Osteoblast (primary cell): ENCODE results near the gene ATP11A. TPM values are rescaled to one million over a fixed set of nuclear protein-coding genes. Genes with fewer than 3 reads are reported as not detected.

ENCODE experiments used
- DNase-seq: peaks from one replicate; pipeline ENCODE4 v3.0.0; 2011; ENCODE audit warnings: low spot score, mixed read lengths; ENCODE audit not compliant: insufficient read length; ENCODE audit errors: missing footprints
- H2AFZ ChIP-seq: 2 replicates; pipeline ENCODE4 v1.6.0; 2011; ENCODE audit warnings: mild to moderate bottlenecking, low read length
- H3K27ac ChIP-seq: 2 replicates; pipeline ENCODE4 v1.5.1; 2011; ENCODE audit warnings: mild to moderate bottlenecking, low read depth, low read length, moderate library complexity
- H3K27me3 ChIP-seq: 2 replicates; pipeline ENCODE4 v1.6.0; 2012; ENCODE audit warnings: mild to moderate bottlenecking, control low read depth, inconsistent platforms, low read length, moderate library complexity; ENCODE audit not compliant: insufficient read depth
- H3K36me3 ChIP-seq: 2 replicates; pipeline ENCODE4 v1.5.1; 2011; ENCODE audit warnings: mild to moderate bottlenecking, low read length, control low read depth, moderate library complexity; ENCODE audit not compliant: insufficient read depth
- H3K4me1 ChIP-seq: 2 replicates; pipeline ENCODE4 v1.5.1; 2011; ENCODE audit warnings: mild to moderate bottlenecking, low read length, control low read depth, moderate library complexity; ENCODE audit not compliant: insufficient read depth
- H3K4me2 ChIP-seq: 2 replicates; pipeline ENCODE4 v1.6.0; 2011; ENCODE audit warnings: mild to moderate bottlenecking, low read length; ENCODE audit not compliant: insufficient read depth
- H3K4me3 ChIP-seq: fragments of 200-600 bp; sonication (generic); 3 replicates; pipeline ENCODE4 v1.5.1; 2012; ENCODE audit warnings: mild to moderate bottlenecking, low read length, inconsistent platforms; ENCODE audit not compliant: insufficient read depth
- H3K79me2 ChIP-seq: 2 replicates; pipeline ENCODE4 v1.6.0; 2012; ENCODE audit warnings: mild to moderate bottlenecking, low read length, control low read depth, inconsistent platforms; ENCODE audit not compliant: insufficient read depth
- H3K9me3 ChIP-seq: 2 replicates; pipeline ENCODE4 v1.5.1; 2011; ENCODE audit warnings: low read depth, low read length, control low read depth
- H4K20me1 ChIP-seq: 2 replicates; pipeline ENCODE4 v1.6.0; 2012; ENCODE audit warnings: mild to moderate bottlenecking, low read length, control low read depth; ENCODE audit not compliant: insufficient read depth
- CTCF ChIP-seq: IDR thresholded peaks from 2 replicates; pipeline ENCODE4 v1.5.1; 2011; ENCODE audit warnings: mild to moderate bottlenecking, low read depth, low read length, moderate library complexity; ENCODE audit errors: extremely low read depth
- total RNA-seq: library from RNA; depleted of rRNA; stranded (reverse); fragments of >200 nt; gene quantifications from 2 replicates; pipeline ENCODE4 v1.2.3, GENCODE V29; 2012

The ATP11A gene
- total RNA-seq, 1 donor, result 7.6 TPM

- Histone ChIP-seq H4K20me1 (no peaks in the 10 kb centered on the region), H3K79me2 (no peaks in the 10 kb centered on the region), H3K4me2 (no peak overlapping the region), H3K9me3 (no peaks in the 10 kb centered on the region), H3K36me3 (no peaks in the 10 kb centered on the region), H2AFZ (no peak overlapping the region), H3K4me3 (no peak overlapping the region), H3K27ac (no peak overlapping the region), H3K27me3 (no peaks in the 10 kb centered on the region), H3K4me1 (no peaks in the 10 kb centered on the region)
- peak; percentile 68 for DNase-seq
- no peak for TF ChIP-seq CTCF
Observed at GRCh38 chr13:112837371-112838037, 147.7 kb downstream of the ATP11A start.

GRCh38 chr13:112838038-112838841 is 148.4 kb downstream of the ATP11A start:
- H3K79me2 ChIP-seq, result no peaks in the 10 kb centered on the region
- H3K4me2 ChIP-seq, result no peak overlapping the region
- peak; percentile 81 for DNase-seq
- H2AFZ ChIP-seq, result no peak overlapping the region
- no peak overlapping the region for H3K4me3 ChIP-seq
- H3K4me1 ChIP-seq, result no peaks in the 10 kb centered on the region
- no peaks in the 10 kb centered on the region for H3K36me3 ChIP-seq
- no peak for TF ChIP-seq CTCF
- no peaks in the 10 kb centered on the region for H4K20me1 ChIP-seq
- H3K27me3 ChIP-seq, result no peaks in the 10 kb centered on the region
- no peak overlapping the region for H3K27ac ChIP-seq
- no peaks in the 10 kb centered on the region for H3K9me3 ChIP-seq

- TF ChIP-seq CTCF, result no peak
- no peak overlapping the region for H3K4me3 ChIP-seq
- no peak for DNase-seq
Observed at GRCh38 chr13:112838842-112839117, 148.9 kb downstream of the ATP11A start.

DNA sequence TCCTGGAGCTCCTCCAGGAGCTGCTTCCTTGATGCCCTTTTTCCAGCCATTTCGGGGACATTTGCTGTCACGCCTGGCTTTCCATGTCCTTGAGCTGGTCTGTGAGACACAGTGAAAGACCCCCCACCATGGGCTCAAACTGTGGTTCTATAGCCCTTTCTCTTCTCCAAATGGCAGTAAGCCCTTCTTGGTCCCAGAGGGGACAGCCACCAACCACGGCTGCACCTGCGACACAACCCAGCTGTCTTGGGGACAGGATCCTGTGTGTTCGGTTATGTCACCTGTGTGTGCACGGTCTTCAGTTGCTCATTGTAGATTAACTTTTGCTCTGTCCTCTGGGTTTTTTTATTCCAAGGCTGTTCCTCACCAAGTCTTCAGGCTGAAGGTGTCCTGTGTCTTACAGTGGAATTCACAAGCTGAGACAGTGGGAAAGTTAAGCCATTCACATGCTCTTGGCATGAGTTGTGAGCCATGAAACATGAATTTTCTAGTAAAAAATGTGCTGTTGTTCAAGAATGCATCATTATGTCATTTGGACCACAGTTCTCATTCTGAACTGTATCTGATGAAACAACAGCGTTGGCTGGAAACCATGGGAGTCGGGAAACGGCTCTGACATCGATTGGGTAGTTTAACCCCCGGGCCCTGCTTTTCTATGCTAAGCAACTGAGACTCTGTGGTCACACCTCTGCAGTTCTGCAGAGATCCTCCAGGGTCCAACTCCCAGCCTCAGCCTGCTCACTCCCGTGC is 149.7 kb downstream of the ATP11A start:
- Histone ChIP-seq H3K36me3 (no peaks in the 10 kb centered on the region), H3K27ac (no peak overlapping the region), H3K79me2 (no peaks in the 10 kb centered on the region), H3K4me2 (no peak overlapping the region), H3K4me3 (no peak overlapping the region), H3K27me3 (no peaks in the 10 kb centered on the region), H2AFZ (no peak overlapping the region), H3K4me1 (no peaks in the 10 kb centered on the region), H4K20me1 (no peaks in the 10 kb centered on the region), H3K9me3 (no peaks in the 10 kb centered on the region)
- peak; percentile 82 for DNase-seq
- no peak for TF ChIP-seq CTCF

More at GRCh38 chr13:112838842-112839117, 148.9 kb downstream of the ATP11A start:
- Histone ChIP-seq H3K4me2 (no peak overlapping the region), H3K79me2 (no peaks in the 10 kb centered on the region), H3K27me3 (no peaks in the 10 kb centered on the region), H3K4me1 (no peaks in the 10 kb centered on the region), H3K27ac (no peak overlapping the region), H3K36me3 (no peaks in the 10 kb centered on the region), H3K9me3 (no peaks in the 10 kb centered on the region), H4K20me1 (no peaks in the 10 kb centered on the region), H2AFZ (no peak overlapping the region)
